ENCODE measurements around the gene PTPRK. TPM values are rescaled to one million over a fixed set of nuclear protein-coding genes. Genes with fewer than 3 reads are reported as not detected.
A peak's percentile ranks its signal among the peaks of the same experiment; 100 is the strongest.

PTPRK gene
- polyA plus RNA-seq (ENCODE audit: insufficient read length in 4 of 4): 10 to 100 TPM; 29.1 to 58.6 (median 50.2) TPM

- DNase-seq (ENCODE audit: low read depth in 4 of 4, low spot score in 3 of 4): peak; percentile 86 to 91 (median 89)
Observed at GRCh38 chr6:128520436-128521281, at the start of gene PTPRK. PTPRK (minus strand) TSS chr6:128520599; CDS start chr6:128520358, 241 bp downstream.

DNA sequence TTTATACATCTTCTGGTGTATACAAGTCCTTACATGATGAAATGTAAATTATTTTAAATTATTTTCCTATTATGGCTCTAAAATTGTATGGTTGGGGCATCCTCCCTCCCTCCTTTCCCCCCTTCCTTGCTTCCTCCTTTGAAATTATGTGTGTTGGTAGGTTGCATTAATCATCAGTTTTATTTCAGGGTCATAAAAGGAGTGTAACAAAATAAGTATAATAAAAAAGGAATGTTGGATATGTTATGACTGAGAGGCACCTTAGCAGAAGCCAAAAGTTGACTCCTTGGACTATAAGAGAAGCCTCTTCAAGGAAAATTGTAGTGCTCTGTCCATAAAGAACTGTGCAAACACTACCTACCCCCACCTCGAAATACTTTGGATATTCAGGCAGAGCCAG is 46.6 kb upstream of the PTPRK start:
- no peak for DNase-seq (ENCODE audit: low read depth in 4 of 4, low spot score in 3 of 4)

DNA sequence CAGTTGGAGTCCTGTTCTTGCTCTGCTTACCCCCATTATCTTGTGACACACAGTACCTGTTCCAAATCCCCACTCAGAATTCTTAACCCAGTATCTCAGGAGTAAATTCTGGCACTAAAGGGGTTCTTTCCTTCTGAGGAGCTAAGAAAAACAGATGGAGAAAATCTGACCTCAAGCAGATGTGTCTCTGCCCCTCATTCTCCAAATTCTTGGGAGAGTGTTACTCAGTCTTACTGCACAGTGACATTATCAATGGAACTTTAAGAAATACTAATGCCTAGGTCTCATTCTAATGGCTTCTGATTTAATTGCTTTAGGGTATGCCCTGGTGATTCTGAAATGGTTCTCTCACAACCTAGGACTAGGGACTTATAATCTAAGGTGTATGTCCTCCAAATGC is 40.6 kb upstream of the PTPRK start:
- no peak for DNase-seq (ENCODE audit: low read depth in 4 of 4, low spot score in 3 of 4)

DNA sequence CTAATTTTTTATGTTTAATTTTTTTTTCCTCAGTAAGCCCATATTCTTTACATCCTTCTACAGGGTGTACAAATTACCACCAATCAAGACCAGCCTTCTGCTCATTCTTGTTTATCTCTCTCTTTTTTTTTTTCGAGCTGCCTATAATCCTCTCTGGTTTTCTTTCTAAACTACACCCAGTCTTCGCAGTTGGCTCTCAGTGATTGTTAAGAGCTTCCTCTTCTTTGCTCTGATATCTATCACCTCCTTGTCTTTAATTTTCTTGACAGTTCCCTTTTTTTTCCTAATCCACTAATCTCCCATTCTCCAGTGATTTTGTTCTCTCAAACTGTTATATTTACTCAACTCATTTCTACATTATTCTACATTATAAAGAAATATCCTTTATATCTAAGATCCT is 38.5 kb upstream of the PTPRK start:
- DNase-seq (ENCODE audit: low read depth in 4 of 4, low spot score in 3 of 4): no peak

DNA sequence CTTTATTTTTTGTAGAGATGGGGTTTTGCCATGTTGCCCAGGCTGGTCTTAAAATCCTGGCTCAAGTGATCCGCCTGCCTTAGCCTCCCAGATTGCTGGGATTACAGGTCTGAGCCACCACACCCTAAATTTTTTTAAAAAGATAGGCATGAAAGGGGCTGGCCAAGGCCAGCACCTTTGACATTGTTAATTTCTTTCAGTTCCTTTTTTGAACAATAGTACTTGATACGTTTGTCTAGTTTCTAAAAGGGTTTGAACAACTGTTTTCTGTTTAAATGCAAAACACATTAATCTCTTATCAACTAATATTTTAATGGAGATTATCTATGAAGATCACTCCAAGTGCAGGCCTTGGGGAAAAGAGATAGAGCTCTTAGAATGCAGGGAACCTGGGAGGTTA is 37.6 kb upstream of the PTPRK start:
- no peak for DNase-seq (ENCODE audit: low read depth in 4 of 4, low spot score in 3 of 4)

DNA sequence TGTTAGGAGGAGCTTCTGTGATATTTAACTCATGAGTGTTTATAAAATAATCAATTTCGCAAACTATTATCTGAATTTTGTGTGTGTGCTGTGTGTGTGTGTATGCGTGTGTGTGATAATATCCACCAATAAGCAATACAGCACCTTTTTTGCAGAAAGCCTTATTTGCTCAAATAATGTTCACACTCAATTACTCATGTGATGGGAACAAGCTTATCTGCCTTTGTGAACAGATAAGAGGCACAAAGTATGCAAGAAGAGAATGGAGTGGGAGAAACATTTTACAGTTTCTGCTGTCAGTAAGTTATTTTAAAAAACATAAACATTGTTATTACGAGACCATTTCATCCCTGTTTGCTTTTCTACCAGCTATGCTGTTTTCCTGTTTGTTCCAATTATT is 36.7 kb upstream of the PTPRK start:
- DNase-seq (ENCODE audit: low read depth in 4 of 4, low spot score in 3 of 4): no peak

DNA sequence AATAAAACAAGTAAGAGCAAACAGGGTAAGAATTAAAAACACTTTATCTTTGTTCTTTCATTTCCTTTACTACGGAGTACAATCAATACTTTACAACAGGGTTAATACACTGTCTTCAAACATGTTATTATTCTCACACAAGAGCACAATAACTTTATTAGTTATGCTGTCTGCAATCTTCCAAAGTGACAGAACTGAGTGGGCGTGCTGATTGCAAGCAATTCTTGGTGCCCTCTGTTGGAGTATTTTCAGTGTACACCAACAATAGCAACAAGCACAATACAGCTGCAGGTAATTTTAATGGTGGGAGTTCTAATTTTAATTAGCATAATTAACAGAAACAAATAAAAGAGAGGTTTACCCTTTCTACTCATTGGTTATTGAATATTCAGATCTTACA is 33.9 kb upstream of the PTPRK start:
- DNase-seq (ENCODE audit: low read depth in 4 of 4, low spot score in 3 of 4): no peak

DNA sequence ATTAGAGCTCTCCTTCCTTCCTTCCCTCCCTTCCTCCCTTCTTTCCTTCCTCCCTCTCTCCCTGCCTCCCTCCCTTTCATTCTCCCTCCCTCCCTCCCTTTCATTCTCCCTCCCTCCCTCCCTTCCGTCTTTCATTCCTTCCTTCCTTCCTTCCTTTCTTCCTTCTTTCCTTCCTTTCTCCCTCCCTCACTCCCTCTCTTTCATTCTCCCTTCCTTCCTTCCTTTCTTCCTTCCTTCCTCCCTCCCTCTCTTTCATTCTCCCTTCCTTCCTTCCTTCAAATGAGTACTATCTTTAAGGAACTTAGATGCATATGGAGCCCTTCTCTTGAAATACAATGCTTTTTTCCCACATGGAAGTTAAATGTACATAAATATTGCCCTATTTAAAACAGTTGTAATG is 20.9 kb upstream of the PTPRK start:
- no peak for DNase-seq (ENCODE audit: low read depth in 4 of 4, low spot score in 3 of 4)

GRCh38 chr6:128538763-128539162 is 18.4 kb upstream of the PTPRK start:
- no peak for DNase-seq (ENCODE audit: low read depth in 4 of 4, low spot score in 3 of 4)

- no peak for DNase-seq (ENCODE audit: low read depth in 4 of 4, low spot score in 3 of 4)
Observed at GRCh38 chr6:128532827-128533226, 12.4 kb upstream of the PTPRK start.

- no peak for DNase-seq (ENCODE audit: low read depth in 4 of 4, low spot score in 3 of 4)
Observed at GRCh38 chr6:128532136-128532535, 11.7 kb upstream of the PTPRK start.

- DNase-seq (ENCODE audit: low read depth in 4 of 4, low spot score in 3 of 4): no peak
Observed at GRCh38 chr6:128531696-128532095, 11.3 kb upstream of the PTPRK start.

- no peak for DNase-seq (ENCODE audit: low read depth in 4 of 4, low spot score in 3 of 4)
Observed at GRCh38 chr6:128528241-128528640, 7.8 kb upstream of the PTPRK start.

DNA sequence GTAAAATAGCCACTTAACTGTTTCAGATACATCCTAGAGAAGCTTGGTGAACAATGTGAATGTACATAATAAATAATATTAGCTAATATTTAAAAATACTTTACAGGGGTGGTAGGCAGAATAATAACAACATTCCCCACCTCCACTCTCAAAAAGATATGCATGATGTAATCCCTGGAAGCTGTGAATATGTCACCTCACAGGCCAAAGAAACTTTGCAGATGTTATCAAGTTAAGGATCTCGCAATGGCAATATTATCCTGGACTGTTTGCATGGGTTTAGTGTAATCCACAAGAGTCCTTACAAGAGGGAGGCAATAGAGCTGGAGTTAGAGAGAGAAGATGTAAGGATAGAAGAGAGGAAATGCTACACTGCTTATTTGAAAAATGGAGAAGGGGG is 7.0 kb upstream of the PTPRK start:
- DNase-seq (ENCODE audit: low read depth in 4 of 4, low spot score in 3 of 4): no peak

GRCh38 chr6:128526152-128526914 is 5.9 kb upstream of the PTPRK start:
- no peak for DNase-seq (ENCODE audit: low read depth in 4 of 4, low spot score in 3 of 4)

- no peak for DNase-seq (ENCODE audit: low read depth in 4 of 4, low spot score in 3 of 4)
Observed at GRCh38 chr6:128525406-128525805, 5.0 kb upstream of the PTPRK start.

DNA sequence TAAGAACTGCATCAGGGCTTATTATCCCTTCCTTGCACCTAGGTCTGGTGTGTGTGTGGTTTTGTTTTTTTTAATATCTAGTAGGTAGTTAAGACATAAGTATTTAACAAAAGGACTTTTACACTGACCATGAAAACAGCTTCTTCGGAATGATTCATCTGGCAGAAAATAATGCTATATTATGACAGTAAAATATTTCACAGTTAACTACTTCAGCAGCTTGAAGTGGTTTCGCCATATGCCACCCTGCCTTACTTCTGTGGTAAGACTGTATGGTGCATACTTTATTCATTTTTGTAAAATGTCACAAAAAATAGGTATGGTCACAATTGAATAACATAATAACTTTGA is 858 bp upstream of the PTPRK start:
- DNase-seq (ENCODE audit: low read depth in 4 of 4, low spot score in 3 of 4): no peak

GRCh38 chr6:128519931-128520435 is 416 bp downstream of the PTPRK start:
- DNase-seq (ENCODE audit: low read depth in 4 of 4, low spot score in 3 of 4): peak; percentile 59 to 66 (median 60)

DNA sequence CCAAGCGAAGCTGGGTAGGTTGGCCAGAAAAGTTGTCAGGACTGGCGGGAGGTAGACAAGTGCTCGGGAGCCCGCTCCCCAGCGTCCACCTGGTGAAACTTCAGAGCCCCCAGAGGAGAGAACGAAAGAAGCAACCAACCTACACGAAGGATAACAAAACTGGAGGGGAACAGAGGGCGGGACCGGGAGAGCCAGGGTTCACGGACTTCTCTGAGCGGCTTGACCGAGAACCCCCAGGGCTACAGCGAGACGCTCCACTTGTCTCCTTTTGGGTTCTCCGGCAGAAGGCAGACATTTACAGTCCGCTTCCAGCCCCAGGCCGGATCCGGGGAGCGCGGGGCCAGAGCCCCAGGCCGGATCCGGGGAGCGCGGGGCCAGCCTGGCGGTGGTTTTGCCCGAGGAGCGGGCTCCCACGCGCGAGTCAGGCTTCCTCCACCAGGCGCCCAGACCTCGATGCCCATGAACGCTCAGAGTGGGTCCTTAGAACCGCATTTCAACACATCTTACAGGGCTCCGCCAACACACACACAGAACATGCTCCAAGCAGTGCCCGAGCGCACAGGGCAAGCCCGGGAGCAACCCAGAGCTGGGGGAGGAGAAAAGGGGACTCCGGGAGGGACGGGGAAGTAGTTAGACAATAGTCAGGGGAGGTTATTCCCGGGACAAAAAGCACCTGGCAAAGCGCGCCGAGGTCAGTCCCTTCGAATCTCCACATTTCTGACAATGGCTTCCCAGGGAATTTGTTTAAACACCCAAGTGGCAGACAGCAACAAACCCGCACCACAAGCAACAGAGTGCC is 1.1 kb downstream of the PTPRK start:
- DNase-seq (ENCODE audit: low read depth in 4 of 4, low spot score in 3 of 4): peak; percentile 57 to 64 (median 62)

GRCh38 chr6:128518434-128519131 is 1.8 kb downstream of the PTPRK start:
- no peak for DNase-seq (ENCODE audit: low read depth in 4 of 4, low spot score in 3 of 4)

All from left renal pelvis (tissue), 4 donors.